Measurements from ENCODE around the gene CCDC71L. TPM values are rescaled to one million over a fixed set of nuclear protein-coding genes. Genes with fewer than 3 reads are reported as not detected.

Gene CCDC71L
- total RNA-seq, 1 donor from 2014 or later, result 33.1 TPM

DNA sequence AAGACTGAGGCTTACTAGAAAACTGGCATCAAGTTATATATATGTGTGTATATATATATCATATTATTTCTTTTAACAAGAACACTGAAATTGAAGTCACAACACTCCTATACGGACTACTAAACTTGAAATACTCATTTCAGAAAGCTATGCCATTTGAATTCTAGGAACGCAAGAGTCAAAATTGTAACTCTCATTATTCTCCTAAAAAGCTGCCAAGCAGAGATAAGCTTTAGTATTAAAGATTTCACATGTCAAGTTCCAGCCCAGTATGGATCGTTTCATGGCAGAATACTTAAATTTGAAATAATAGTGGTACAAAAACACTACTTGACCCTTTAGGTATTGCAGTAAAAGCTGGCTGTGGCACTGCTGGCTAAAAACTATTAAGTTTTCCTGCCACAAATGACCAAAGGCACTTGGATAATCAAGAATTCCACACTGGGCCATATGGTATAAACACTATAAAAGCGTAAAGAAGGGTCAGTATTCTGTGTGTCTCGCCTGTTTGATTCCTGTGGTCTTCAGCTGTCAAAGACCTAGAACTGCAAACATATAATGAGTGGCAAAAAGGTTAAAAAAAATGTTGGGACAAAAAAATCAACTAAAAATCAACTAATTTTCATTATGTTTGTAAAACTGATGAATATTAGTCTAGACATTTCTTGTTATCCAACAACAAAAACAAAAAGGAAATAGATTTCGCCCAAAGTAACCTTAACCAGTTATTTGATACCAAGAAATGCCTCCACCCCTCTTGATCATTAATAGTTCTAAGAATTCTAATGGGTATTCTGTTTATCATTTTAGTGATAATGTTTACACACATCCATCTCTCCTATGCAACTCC lies 2.4 kb downstream of the CCDC71L start:
- intact Hi-C loops (cut with micrococcal nuclease), result no loop called here
- CTCF ChIA-PET, result interaction anchor here (0.9 to 9.4 kb wide), 9 partner anchors 21 to 374 kb away, joined by 3 to 245 read pairs (median 5); partner anchors contain the start of gene NAMPT
- TF ChIP-seq, protein P1, sequence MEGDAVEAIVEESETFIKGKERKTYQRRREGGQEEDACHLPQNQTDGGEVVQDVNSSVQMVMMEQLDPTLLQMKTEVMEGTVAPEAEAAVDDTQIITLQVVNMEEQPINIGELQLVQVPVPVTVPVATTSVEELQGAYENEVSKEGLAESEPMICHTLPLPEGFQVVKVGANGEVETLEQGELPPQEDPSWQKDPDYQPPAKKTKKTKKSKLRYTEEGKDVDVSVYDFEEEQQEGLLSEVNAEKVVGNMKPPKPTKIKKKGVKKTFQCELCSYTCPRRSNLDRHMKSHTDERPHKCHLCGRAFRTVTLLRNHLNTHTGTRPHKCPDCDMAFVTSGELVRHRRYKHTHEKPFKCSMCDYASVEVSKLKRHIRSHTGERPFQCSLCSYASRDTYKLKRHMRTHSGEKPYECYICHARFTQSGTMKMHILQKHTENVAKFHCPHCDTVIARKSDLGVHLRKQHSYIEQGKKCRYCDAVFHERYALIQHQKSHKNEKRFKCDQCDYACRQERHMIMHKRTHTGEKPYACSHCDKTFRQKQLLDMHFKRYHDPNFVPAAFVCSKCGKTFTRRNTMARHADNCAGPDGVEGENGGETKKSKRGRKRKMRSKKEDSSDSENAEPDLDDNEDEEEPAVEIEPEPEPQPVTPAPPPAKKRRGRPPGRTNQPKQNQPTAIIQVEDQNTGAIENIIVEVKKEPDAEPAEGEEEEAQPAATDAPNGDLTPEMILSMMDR (IDR thresholded peaks at IDR 0.05), result no peak
- POLR2A ChIA-PET, result interaction anchor here (0.6 to 4.3 kb wide), 6 partner anchors 60 to 547 kb away, joined by 3 to 72 read pairs (median 8); partner anchors contain the start of gene SYPL1
- Mint-ChIP-seq H3K4me1 (peaks cover 34% of the 10 kb centered on the region), H3K36me3 (ENCODE audit: low read depth) (peaks cover 6% of the 10 kb centered on the region), H3K27ac (no peak overlapping the region), H3K4me3 (peak overlapping the region; percentile 19), H3K9me3 (no peaks in the 10 kb centered on the region), H3K27me3 (no peaks in the 10 kb centered on the region)
- ATAC-seq (ENCODE audit: low read depth) (no peak), DNase-seq (no peak)

DNA sequence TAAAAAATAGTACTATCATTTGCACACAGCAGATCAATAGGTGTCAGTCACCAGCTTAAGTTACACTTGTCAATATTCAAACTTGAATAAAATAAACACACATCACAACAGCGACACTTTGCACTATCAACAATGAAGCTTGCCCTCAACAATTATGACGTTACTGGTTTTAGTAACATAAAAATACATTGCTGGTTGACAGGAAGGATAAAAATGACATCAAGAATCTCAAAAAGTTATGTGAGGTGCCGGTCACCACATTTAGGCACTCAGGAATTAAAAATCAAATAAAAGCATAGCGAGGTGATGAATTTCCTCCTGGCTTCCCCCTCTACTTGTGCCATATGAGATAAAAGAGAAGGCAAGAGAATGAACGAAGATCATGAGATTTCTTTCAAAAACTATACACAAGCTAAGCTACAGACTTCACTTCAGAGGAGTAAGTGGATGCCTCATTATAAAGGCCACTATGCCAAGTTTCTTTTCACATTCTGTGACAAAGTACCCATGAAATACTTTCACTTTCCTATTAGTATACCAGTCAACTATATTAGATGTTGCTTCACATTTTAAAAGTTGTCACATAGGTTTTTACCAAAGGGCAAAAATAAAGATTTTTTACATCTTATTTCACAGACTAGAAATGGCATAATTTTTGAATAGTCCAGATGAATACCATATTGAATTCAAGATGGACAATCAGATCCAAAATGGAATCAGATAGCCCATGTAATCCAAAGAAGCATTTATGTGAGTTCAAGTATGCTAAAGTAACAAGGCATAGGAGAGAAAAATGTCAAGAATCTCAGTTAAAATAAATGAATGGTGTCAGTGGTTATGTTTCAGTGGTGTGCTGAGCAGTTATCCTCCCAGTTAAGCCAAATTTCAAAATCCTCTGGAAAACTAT lies 3.6 kb downstream of the CCDC71L start:
- ChIA-PET CTCF (interaction anchor here (1.1 to 9.4 kb wide), 4 partner anchors 62 to 119 kb away, joined by 3 to 245 read pairs (median 72); no protein-coding TSS in a partner anchor), POLR2A (interaction anchor here (1.4 to 4.3 kb wide), 2 partner anchors 61 to 79 kb away, joined by 6 to 58 read pairs; no protein-coding TSS in a partner anchor)
- Mint-ChIP-seq H3K4me1 (peaks cover 34% of the 10 kb centered on the region), H3K36me3 (ENCODE audit: low read depth) (peaks cover 6% of the 10 kb centered on the region), H3K4me3 (peak overlapping the region; percentile 35), H3K27ac (peak overlapping the region; percentile 50), H3K27me3 (no peaks in the 10 kb centered on the region), H3K9me3 (no peaks in the 10 kb centered on the region)
- no peak for DNase-seq
- TF ChIP-seq, protein P1 (IDR thresholded peaks at IDR 0.05), result no peak
- ATAC-seq (ENCODE audit: low read depth), result no peak
- intact Hi-C loops (cut with micrococcal nuclease), result no loop called here

DNA sequence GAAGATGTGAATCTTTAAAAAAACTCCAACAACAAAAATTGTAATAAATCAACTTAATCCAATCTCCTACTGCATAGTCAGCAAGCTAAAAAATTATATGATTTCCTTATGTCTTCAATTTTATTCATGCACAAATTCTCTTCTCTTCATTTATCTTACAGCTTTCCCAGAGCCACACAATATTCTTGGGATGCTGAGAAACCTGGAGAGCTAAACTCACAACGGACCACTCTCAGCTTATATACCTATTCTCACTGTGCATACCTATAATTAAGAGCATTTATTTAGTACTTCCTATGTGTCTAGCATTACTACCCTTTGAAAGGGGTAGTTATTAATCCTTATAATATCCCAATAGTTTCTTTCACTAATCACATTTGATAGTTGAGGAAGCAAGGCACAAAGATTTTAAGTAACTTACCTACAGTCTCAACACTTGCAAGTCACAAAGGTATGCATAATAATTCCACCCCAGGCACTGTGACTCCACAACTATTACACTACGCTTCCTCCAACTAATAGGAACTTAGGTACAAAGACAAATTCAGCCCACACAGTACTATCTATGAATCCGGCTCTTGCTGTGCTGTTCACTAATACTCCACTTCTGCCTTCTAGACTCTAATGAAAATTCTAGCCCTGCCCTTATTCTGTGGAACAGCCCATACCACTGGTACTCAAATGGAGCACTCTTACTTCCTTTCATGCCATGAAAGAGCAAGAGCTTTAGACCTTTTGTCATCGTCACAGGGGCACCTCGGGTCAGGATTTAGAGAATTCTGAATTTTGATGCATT lies 5.1 kb downstream of the CCDC71L start:
- H3K36me3 Mint-ChIP-seq (ENCODE audit: low read depth), result peaks cover 3% of the 10 kb centered on the region
- POLR2A ChIA-PET, result no interaction called here
- no peak overlapping the region for H3K4me3 Mint-ChIP-seq
- no peaks in the 10 kb centered on the region for H3K27me3 Mint-ChIP-seq
- no peak overlapping the region for H3K27ac Mint-ChIP-seq
- TF ChIP-seq, protein P1 (IDR thresholded peaks at IDR 0.05), result no peak
- no peaks in the 10 kb centered on the region for H3K9me3 Mint-ChIP-seq
- CTCF ChIA-PET, result interaction anchor here (1.5 to 9.4 kb wide), 3 partner anchors 80 to 479 kb away, joined by 10 to 245 read pairs (median 10); no protein-coding TSS in a partner anchor
- DNase-seq, result no peak
- H3K4me1 Mint-ChIP-seq, result peaks cover 28% of the 10 kb centered on the region
- no peak for ATAC-seq (ENCODE audit: low read depth)
- intact Hi-C loops (cut with micrococcal nuclease), result no loop called here

DNA sequence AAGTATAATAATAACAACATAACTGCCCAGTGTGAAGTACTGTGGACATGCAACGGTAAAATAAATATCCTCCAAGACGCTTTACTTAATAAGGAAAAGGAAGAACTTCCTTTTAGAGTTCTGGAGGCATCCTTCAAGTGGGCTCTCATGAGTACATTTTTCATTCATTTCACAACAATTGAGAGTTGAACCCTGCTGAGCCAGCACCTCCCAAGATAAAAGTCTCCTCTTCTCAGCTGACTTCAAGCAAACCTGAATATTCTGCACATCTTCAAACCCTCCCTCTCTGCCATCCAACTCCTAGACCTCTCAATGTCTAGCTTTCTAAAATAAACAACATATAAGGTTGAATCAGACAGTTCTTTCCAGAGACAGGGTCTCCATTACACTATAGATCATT lies 7.5 kb downstream of the CCDC71L start:
- no peak overlapping the region for H3K27ac Mint-ChIP-seq
- TF ChIP-seq, protein P1 (IDR thresholded peaks at IDR 0.05), result no peak
- intact Hi-C loops (cut with micrococcal nuclease), result no loop called here
- ATAC-seq (ENCODE audit: low read depth), result no peak
- no peaks in the 10 kb centered on the region for H3K9me3 Mint-ChIP-seq
- CTCF ChIA-PET, result interaction anchor here (1.0 to 3.3 kb wide), 3 partner anchors 11 to 477 kb away, joined by 4 to 10 read pairs (median 7); no protein-coding TSS in a partner anchor
- H3K4me3 Mint-ChIP-seq, result no peak overlapping the region
- H3K36me3 Mint-ChIP-seq (ENCODE audit: low read depth), result no peaks in the 10 kb centered on the region
- DNase-seq, result no peak
- POLR2A ChIA-PET, result no interaction called here
- H3K27me3 Mint-ChIP-seq, result no peaks in the 10 kb centered on the region
- peaks cover 13% of the 10 kb centered on the region for H3K4me1 Mint-ChIP-seq
